Nephron progenitor cell (in vitro differentiated cells): Measurements from ENCODE around the gene KLHL4.
A peak's percentile ranks its signal among the peaks of the same experiment; 100 is the strongest.
"Not testable (repeated sequence)": the region's sequence is repeated elsewhere in the genome, so short reads cannot be mapped to it uniquely, and the experiment has no call there.

Experiments
- DNase-seq: peaks from one replicate; pipeline ENCODE4 v3.0.0; 2021
- H3K27ac Mint-ChIP-seq: 2 replicates; pipeline ENCODE4 v1.8.0; 2021; ENCODE audit warnings: mild to moderate bottlenecking, moderate library complexity, mixed read lengths
- H3K27me3 Mint-ChIP-seq: 2 replicates; pipeline ENCODE4 v1.8.0; 2021; ENCODE audit warnings: mild to moderate bottlenecking, low read depth, mixed read lengths; ENCODE audit not compliant: poor library complexity
- H3K36me3 Mint-ChIP-seq: 2 replicates; pipeline ENCODE4 v1.8.0; 2021; ENCODE audit warnings: low read depth, mixed read lengths
- H3K4me1 Mint-ChIP-seq: 2 replicates; pipeline ENCODE4 v1.8.0; 2021; ENCODE audit warnings: mixed read lengths
- H3K4me3 Mint-ChIP-seq: 2 replicates; pipeline ENCODE4 v1.8.0; 2021; ENCODE audit warnings: mild to moderate bottlenecking, moderate library complexity, mixed read lengths
- H3K9me3 Mint-ChIP-seq: 2 replicates; pipeline ENCODE4 v1.8.0; 2021; ENCODE audit warnings: mild to moderate bottlenecking, moderate library complexity, mixed read lengths
- TF ChIP-seq, protein P1 (sequence below): fragments of 200-600 bp; sonication (generic); IDR thresholded peaks from 2 replicates; pipeline ENCODE4 v1.5.0; 2021; ENCODE audit warnings: antibody characterized with exemption

KLHL4 gene

GRCh38 chrX:87663421-87663820, 145.8 kb downstream of the KLHL4 start:
- no peaks in the 10 kb centered on the region for H3K9me3 Mint-ChIP-seq
- no peak for DNase-seq
- H3K4me3 Mint-ChIP-seq = no peak overlapping the region
- H3K36me3 Mint-ChIP-seq = no peaks in the 10 kb centered on the region
- TF ChIP-seq, protein P1, sequence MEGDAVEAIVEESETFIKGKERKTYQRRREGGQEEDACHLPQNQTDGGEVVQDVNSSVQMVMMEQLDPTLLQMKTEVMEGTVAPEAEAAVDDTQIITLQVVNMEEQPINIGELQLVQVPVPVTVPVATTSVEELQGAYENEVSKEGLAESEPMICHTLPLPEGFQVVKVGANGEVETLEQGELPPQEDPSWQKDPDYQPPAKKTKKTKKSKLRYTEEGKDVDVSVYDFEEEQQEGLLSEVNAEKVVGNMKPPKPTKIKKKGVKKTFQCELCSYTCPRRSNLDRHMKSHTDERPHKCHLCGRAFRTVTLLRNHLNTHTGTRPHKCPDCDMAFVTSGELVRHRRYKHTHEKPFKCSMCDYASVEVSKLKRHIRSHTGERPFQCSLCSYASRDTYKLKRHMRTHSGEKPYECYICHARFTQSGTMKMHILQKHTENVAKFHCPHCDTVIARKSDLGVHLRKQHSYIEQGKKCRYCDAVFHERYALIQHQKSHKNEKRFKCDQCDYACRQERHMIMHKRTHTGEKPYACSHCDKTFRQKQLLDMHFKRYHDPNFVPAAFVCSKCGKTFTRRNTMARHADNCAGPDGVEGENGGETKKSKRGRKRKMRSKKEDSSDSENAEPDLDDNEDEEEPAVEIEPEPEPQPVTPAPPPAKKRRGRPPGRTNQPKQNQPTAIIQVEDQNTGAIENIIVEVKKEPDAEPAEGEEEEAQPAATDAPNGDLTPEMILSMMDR = no peak
- H3K27ac Mint-ChIP-seq = no peak overlapping the region
- H3K27me3 Mint-ChIP-seq = no peaks in the 10 kb centered on the region
- H3K4me1 Mint-ChIP-seq = no peaks in the 10 kb centered on the region

- TF ChIP-seq, protein P1 = peak; percentile 61
- H3K27me3 Mint-ChIP-seq = no peaks in the 10 kb centered on the region
- H3K36me3 Mint-ChIP-seq = no peaks in the 10 kb centered on the region
- H3K4me1 Mint-ChIP-seq = no peaks in the 10 kb centered on the region
- H3K4me3 Mint-ChIP-seq = no peak overlapping the region
- DNase-seq = no peak
- H3K27ac Mint-ChIP-seq = no peak overlapping the region
- no peaks in the 10 kb centered on the region for H3K9me3 Mint-ChIP-seq
Measured at GRCh38 chrX:87664381-87664780, 146.8 kb downstream of the KLHL4 start.

DNA sequence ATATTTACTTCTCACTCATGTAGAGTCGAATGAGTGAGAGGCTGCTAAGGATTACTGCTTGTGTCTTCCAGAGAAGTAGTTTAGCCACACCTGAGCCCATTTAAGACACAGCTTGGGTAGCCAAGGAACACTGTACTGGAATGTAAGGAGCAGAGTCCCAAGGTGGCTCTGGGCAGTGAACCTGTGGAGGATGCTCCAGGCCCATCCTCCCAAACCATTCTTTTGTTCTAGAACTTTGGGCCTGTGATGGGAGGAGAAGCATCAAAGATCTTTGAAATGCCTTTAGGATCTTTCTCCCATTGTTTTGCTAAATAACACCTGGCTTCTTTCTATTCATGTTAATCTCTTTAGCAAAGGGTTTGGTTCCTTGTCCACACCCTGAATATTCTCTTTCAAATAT, 162.2 kb downstream of the KLHL4 start:
- TF ChIP-seq, protein P1 = no peak
- Mint-ChIP-seq H3K4me3 (no peak overlapping the region), H3K27me3 (peaks cover 5% of the 10 kb centered on the region), H3K27ac (no peak overlapping the region), H3K9me3 (peaks cover 10% of the 10 kb centered on the region), H3K4me1 (peaks cover 9% of the 10 kb centered on the region), H3K36me3 (no peaks in the 10 kb centered on the region)
- DNase-seq = no peak

GRCh38 chrX:87687703-87688102, 170.1 kb downstream of the KLHL4 start:
- no peak overlapping the region for H3K4me3 Mint-ChIP-seq
- peaks cover 12% of the 10 kb centered on the region for H3K9me3 Mint-ChIP-seq
- no peak for DNase-seq
- no peaks in the 10 kb centered on the region for H3K4me1 Mint-ChIP-seq
- TF ChIP-seq, protein P1 = no peak
- peaks cover 15% of the 10 kb centered on the region for H3K27me3 Mint-ChIP-seq
- no peak overlapping the region for H3K27ac Mint-ChIP-seq
- peaks cover 5% of the 10 kb centered on the region for H3K36me3 Mint-ChIP-seq

DNA sequence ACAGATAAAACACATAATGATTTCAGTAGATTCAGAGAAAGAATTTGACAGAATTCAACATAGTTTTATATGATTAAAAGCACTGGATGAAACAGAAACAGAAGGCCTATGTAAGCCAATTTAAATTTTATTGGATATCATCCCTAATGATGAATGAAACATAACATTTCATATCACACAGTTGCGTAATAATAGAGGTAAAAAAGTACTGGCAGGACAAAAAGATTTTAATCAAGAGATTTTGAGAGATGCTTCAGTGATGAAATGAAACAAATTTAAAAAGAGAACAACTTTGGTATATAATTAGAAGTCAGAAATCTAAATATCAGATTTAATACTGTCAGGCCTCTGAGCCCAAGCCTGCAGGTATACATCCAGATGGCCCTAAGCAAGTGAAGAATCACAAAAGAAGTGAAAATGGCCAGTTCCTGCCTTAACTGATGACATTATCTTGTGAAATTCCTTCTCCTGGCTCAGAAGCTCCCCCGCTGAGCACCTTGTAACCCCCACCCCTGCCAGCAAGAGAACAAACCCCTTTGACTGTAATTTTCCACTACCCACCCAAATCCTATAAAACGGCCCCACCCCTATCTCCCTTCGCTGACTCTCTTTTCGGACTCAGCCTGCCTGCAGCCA, 170.6 kb downstream of the KLHL4 start:
- peaks cover 15% of the 10 kb centered on the region for H3K27me3 Mint-ChIP-seq
- not testable (repeated sequence) for DNase-seq, H3K4me3 Mint-ChIP-seq, H3K4me1 Mint-ChIP-seq, H3K27ac Mint-ChIP-seq, H3K36me3 Mint-ChIP-seq
- peaks cover 12% of the 10 kb centered on the region for H3K9me3 Mint-ChIP-seq

DNA sequence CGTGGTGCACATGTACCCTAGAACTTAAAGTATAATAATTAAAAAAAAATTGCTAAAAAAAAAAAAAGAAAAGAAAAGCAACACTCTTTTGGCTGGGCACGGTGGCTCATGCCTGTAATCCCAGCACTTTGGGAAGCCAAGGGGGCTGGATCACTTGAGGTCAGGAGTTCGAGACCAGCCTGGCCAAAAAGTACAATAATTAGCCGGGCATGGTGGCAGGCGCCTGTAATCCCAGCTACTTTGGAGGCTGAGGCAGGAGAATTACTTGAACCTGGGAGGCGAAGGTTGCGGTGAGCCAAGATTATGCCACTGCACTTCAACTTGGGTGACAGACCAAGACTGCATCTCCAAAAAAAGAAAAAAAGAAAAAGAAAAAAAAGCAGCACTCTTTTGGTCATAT, 171.6 kb downstream of the KLHL4 start:
- not testable (repeated sequence) for H3K4me3 Mint-ChIP-seq, H3K4me1 Mint-ChIP-seq, H3K36me3 Mint-ChIP-seq

DNA sequence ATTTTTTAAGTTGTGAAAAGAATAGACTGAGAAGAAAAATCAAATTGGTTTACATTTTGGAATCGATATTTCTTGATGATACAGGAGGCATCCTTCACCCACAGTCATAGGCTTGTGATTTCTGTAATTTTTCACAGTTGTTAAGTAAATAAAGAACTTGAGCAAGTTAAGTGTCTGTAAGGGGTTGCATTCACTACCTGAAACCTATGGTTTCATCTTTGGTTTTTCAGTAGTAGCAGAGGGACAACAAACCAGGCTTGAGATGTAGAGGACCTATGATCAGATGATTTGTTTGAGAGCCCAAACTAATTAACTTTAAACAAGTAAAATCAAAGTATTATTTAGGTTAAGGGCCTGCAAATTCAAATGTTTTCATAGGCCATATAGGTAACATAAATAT, 175.6 kb downstream of the KLHL4 start:
- TF ChIP-seq, protein P1 = no peak

More for the DNA sequence above, 171.6 kb downstream of the KLHL4 start:
- H3K27ac Mint-ChIP-seq, H3K27me3 Mint-ChIP-seq, DNase-seq: not testable (repeated sequence)
- H3K9me3 Mint-ChIP-seq = peaks cover 12% of the 10 kb centered on the region

More for the DNA sequence above, 175.6 kb downstream of the KLHL4 start:
- Mint-ChIP-seq H3K4me1 (no peaks in the 10 kb centered on the region), H3K27ac (no peak overlapping the region), H3K9me3 (peaks cover 12% of the 10 kb centered on the region), H3K4me3 (no peak overlapping the region), H3K27me3 (no peaks in the 10 kb centered on the region), H3K36me3 (peaks cover 5% of the 10 kb centered on the region)
- DNase-seq = no peak
